AG08395 (cell line): ENCODE measurements around the gene LRP1B.
"Not testable (repeated sequence)": the region's sequence is repeated elsewhere in the genome, so short reads cannot be mapped to it uniquely, and the experiment has no call there.

Experiments
- DNase-seq: peaks from one replicate; pipeline ENCODE4 v3.0.0; 2012; ENCODE audit warnings: mixed read lengths, low spot score

The LRP1B gene

DNA sequence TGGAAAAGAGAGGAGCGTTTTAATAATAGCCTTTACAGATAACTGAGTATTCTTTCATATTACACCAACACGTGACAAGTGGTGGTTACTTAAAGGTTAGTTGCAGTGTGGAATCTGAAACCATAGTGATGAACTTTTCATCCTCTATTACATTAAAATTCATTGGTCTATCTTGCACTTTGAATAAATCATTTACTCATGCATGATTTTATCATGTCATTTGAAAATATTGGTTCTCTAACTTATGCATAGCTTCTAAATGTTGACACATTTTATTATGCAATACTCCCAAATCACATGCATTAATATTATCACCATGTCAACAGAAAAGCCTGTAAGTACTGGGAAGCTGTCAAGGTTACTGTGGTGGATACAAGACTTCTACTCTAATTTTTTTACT lies 1432.2 kb downstream of the LRP1B start:
- DNase-seq: no peak

- no peak for DNase-seq
These were observed 1434.4 kb downstream of the LRP1B start for GRCh38 chr2:140696449-140696848.

DNA sequence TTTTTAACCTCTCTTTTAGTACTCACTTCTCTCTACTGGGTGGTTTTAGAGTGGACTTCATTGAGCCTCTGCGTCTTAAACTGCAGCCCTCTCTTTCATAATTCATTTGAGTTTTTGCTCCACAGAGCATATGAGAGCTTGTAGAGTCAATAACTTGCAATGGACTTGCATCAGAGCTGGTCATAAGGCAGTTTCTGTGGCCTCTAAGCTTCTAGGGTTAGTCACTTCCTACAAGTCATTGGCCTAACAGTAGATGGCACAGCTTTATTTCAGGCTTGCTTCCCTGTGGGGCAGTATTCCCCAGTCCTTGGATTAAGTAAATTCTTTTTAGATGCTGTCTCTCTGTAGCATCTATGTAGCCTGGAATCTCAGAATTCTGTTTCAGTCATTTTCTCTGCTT lies 1435.7 kb downstream of the LRP1B start:
- DNase-seq: peak; percentile 12

DNA sequence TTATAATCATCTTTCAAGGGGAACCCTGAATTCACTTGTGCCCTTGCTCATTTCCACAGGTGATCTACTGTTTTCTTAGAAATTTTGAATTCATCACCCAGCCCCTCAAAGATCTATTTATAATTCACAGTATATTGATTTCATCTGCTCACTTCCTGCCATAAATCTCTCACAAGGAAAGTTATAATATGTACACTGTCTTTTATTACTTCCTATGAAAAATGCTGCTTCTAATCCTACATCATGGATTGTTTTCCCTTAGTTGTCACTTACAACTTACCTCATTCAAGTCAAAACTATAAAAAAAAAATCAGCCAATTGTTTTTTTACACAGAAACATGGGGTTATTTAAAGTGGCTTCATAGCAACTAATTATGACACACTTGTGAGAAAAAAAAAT lies 1443.0 kb downstream of the LRP1B start:
- DNase-seq: no peak

- no peak for DNase-seq
These were observed 1447.2 kb downstream of the LRP1B start for GRCh38 chr2:140683658-140684057.

- no peak for DNase-seq
These were observed 1450.0 kb downstream of the LRP1B start for GRCh38 chr2:140680862-140681261.

DNA sequence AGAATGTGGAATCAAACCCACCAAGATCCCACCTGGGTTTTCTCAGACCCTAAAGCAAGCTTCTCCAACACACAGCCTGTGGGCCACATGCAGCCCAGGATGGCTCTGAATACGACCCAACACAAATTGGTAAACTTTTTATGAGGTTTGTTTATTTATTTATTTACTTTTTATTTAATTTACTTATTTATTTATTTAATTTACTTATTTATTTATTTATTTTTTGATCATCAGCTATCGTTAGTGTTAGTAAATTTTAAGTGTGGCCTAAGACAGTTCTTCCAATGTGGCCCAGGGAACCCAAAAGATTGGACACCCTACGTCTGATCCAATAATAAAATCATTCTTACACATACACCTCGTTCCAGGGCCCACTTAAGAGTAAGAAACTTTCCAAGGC lies 1451.1 kb downstream of the LRP1B start:
- no peak for DNase-seq

- no peak for DNase-seq
These were observed 1460.9 kb downstream of the LRP1B start for GRCh38 chr2:140669911-140670310.

DNA sequence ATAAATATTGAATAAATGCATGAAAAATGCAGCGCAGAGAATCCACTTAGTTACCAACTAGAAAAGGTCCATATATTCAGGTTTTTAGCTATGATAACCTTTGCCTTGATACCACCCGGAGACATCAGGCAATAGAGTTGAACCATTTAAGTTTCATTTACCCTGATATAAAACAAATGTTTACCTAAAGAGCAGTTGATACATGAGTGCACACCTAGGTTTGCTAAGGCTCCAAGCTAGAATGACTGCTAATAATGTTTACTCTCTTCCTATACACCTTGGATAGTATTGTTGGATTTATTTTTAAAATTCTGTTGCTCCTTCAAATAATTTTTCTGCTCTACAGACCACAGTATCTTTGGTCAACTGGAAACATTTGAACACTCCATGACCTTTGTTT lies 1463.6 kb downstream of the LRP1B start:
- DNase-seq: no peak

- no peak for DNase-seq
These were observed 1468.3 kb downstream of the LRP1B start for GRCh38 chr2:140662504-140662903.

GRCh38 chr2:140658760-140659692 lies 1471.8 kb downstream of the LRP1B start:
- DNase-seq: no peak

GRCh38 chr2:140657657-140658056 lies 1473.2 kb downstream of the LRP1B start:
- no peak for DNase-seq

- DNase-seq: no peak
These were observed 1476.3 kb downstream of the LRP1B start for GRCh38 chr2:140654565-140654964.

GRCh38 chr2:140650825-140651224 lies 1480.0 kb downstream of the LRP1B start:
- no peak for DNase-seq

DNA sequence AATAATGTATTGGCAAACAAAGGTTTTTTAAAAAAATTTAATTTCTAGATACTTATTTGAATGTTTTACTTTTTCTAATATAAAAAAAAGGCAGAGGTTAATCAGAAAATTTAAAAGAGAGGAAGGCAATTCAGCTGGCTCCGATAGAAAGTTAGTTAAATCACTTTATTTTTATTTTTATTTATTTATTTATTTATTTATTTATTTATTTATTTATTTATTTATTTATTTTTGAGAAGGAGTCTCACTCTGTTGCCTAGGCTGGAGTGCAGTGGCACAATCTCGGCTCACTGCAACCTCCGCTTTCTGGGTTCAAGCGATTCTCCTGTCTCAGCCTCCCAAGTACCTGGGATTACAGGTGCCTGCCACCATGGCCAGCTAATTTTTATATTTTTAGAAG lies 1480.7 kb downstream of the LRP1B start:
- DNase-seq: not testable (repeated sequence)

GRCh38 chr2:140648393-140648792 lies 1482.4 kb downstream of the LRP1B start:
- no peak for DNase-seq

- peak; percentile 25 for DNase-seq
These were observed 1487.0 kb downstream of the LRP1B start for GRCh38 chr2:140643761-140644187.

DNA sequence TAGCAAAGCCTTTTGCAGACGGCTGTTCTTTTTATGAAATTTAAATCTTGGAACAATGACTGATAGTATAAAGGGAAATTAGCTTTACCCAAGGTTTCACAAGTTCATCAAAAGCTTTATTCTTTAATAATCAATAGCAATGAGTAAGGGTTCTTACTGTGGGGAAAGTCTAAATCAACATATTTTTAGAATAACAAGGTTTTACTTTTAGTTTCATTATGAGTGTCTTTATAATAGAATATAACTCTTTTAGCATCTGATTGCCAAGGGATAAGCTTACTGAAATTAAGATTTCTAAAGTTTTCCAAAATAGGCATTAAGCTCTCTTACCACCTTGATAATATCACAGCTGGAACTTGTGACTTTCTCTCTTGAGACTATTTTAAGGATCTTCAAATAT lies 1489.7 kb downstream of the LRP1B start:
- no peak for DNase-seq

DNA sequence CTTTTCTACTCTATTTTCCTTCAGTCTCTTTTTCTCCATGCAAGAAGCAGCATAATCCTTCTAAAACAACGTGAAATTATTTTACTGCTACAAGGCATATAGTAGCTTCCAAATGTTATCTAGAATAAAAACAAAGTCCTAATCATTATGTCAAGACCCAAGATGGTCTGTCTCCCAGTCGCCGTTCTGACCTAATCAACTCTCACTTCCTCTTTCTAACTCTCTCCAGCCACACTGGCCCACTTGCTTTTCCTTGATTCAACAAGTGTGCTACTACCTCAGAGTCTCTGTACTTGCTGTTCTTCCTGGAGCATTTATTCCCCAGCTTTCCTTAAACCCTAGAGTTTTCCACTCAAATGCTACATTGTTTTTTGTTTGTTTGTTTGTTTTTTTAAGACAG lies 1491.2 kb downstream of the LRP1B start:
- DNase-seq: no peak

DNA sequence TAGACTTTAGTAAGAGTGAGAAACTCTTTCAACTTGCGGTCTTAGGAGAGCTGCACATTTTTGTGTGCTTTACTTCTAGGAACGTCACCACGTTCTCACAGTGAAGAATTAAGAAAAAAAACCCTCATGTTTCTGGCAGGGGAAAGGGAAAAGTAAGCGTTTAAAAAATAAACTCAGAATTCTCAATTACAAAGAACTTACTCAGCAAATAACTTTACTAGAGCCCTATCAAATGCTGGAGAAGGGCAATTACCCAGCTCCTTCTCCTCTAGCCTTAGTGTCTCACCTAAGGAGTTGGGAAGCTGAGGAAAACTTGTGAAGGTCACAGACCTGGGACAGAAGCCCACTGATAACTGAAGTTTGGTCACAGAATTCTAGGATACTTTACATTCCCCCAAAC lies 1500.3 kb downstream of the LRP1B start:
- DNase-seq: no peak

GRCh38 chr2:140627885-140628284 lies 1502.9 kb downstream of the LRP1B start:
- DNase-seq: peak; percentile 1

DNA sequence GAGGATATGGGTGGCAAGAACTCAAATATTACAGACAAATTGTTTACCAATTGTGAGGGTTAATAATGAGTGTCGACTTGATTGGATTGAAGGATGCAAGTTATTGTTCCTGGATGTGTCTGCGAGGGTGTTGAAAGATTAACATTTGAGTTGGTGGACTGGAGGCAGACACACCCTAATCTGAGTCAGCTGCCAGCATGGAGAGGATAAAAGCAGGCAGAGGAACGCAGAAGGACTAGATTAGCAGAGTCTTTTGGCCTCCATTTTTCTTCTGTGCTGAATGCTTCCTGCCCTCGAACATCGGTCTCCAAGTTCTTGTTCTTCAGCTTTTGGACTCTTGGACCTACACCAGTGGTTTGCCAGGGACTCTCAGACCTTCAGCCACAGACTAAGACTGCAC lies 1503.7 kb downstream of the LRP1B start:
- no peak for DNase-seq

- no peak for DNase-seq
These were observed 1506.6 kb downstream of the LRP1B start for GRCh38 chr2:140624200-140624599.
